MM.1S (cell line): ENCODE data around the gene ZKSCAN7.

ENCODE experiments used
- DNase-seq: peaks from one replicate; pipeline ENCODE4 v3.0.0-alpha.2; 2015
- H2AFZ ChIP-seq: fragments of 300-600 bp; sonication (generic); 2 replicates; pipeline ENCODE4 v1.6.0; 2016; ENCODE audit warnings: antibody characterized with exemption, low read length
- H3F3A ChIP-seq: fragments of 300-600 bp; sonication (generic); 2 replicates; pipeline ENCODE4 v1.6.1; 2016; ENCODE audit warnings: mild to moderate bottlenecking, antibody characterized with exemption, low read length, moderate library complexity, mixed read lengths; ENCODE audit not compliant: insufficient read depth
- H3K27ac ChIP-seq: fragments of 300-600 bp; sonication (generic); 2 replicates; pipeline ENCODE4 v1.5.1; 2016; ENCODE audit warnings: mild to moderate bottlenecking, low read length
- H3K27me3 ChIP-seq: fragments of 300-600 bp; sonication (generic); replicated peaks from 2 replicates; pipeline ENCODE4 v1.6.0; 2016; ENCODE audit warnings: low read length; ENCODE audit not compliant: insufficient read depth
- H3K36me3 ChIP-seq: fragments of 300-600 bp; sonication (generic); replicated peaks from 2 replicates; pipeline ENCODE4 v1.6.1; 2016; ENCODE audit warnings: mild to moderate bottlenecking, low read length, mixed read lengths; ENCODE audit not compliant: insufficient read depth
- H3K4me1 ChIP-seq: fragments of 300-600 bp; sonication (generic); 2 replicates; pipeline ENCODE4 v1.6.1; 2016; ENCODE audit warnings: low read length, mixed read lengths
- H3K4me2 ChIP-seq: fragments of 300-600 bp; sonication (generic); 2 replicates; pipeline ENCODE4 v1.6.0; 2016; ENCODE audit warnings: low read depth, low read length
- H3K4me3 ChIP-seq: fragments of 300-600 bp; sonication (generic); 2 replicates; pipeline ENCODE4 v1.5.1; 2016; ENCODE audit warnings: low read length, mixed read lengths
- H3K79me2 ChIP-seq: fragments of 300-600 bp; sonication (generic); 2 replicates; pipeline ENCODE4 v1.6.1; 2016; ENCODE audit warnings: mixed run types, low read length, mixed read lengths
- H3K9ac ChIP-seq: fragments of 300-600 bp; sonication (generic); 2 replicates; pipeline ENCODE4 v1.6.1; 2016; ENCODE audit warnings: low read length, mixed read lengths
- H3K9me2 ChIP-seq: fragments of 300-600 bp; sonication (generic); replicated peaks from 2 replicates; pipeline ENCODE4 v1.6.1; 2016; ENCODE audit warnings: mild to moderate bottlenecking, low read length, mixed read lengths; ENCODE audit not compliant: insufficient read depth
- H3K9me3 ChIP-seq: fragments of 300-600 bp; sonication (generic); replicated peaks from 2 replicates; pipeline ENCODE4 v1.6.1; 2016; ENCODE audit warnings: mild to moderate bottlenecking, low read length, mixed read lengths; ENCODE audit not compliant: insufficient read depth
- H4K20me1 ChIP-seq: fragments of 300-600 bp; sonication (generic); 2 replicates; pipeline ENCODE4 v1.6.1; 2016; ENCODE audit warnings: mild to moderate bottlenecking, low read length, moderate library complexity, mixed read lengths; ENCODE audit not compliant: insufficient read depth
- EZH2 ChIP-seq: fragments of 300-600 bp; sonication (generic); optimal IDR thresholded peaks from 2 replicates; pipeline ENCODE3; 2017; ENCODE audit warnings: low read depth, mild to moderate bottlenecking, antibody characterized with exemption, low read length, mixed read lengths
- EZH2phosphoT487 ChIP-seq: fragments of 300-600 bp; sonication (generic); IDR thresholded peaks from 2 replicates; pipeline ENCODE4 v1.6.1; 2018; ENCODE audit warnings: antibody characterized with exemption, low read length
- TF ChIP-seq, protein P1 (sequence below): fragments of 300-600 bp; sonication (generic); IDR thresholded peaks from 2 replicates; pipeline ENCODE4 v1.5.1; 2016; ENCODE audit warnings: antibody characterized with exemption, low read length, mixed read lengths

Gene ZKSCAN7

DNA sequence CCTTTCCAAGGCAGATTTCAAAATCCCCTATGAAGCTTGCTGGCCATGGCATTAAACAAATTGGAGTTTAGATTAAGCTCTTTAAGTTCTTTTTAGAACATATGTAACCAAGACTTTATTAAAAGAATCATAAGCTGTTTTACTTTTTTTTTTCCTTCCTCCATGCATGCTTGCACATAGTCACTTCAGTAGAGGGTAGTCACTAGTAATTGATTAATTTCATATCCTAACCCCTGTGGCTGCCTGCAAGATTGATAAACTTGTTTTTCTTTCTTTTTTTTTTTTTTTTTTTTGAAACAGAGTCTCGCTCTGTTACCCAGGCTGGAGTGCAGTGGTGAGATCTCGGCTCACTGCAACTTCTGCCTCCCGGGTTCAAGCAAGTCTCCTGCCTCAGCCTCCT lies 33.3 kb upstream of the ZKSCAN7 start:
- no peak for DNase-seq
- Histone ChIP-seq H3K27ac (no peak overlapping the region), H3K9me2 (no peaks in the 10 kb centered on the region), H2AFZ (no peak overlapping the region), H3K79me2 (no peaks in the 10 kb centered on the region), H3K4me3 (no peak overlapping the region), H3K4me2 (no peak overlapping the region), H3K9me3 (no peaks in the 10 kb centered on the region), H3F3A (no peaks in the 10 kb centered on the region), H4K20me1 (no peaks in the 10 kb centered on the region), H3K4me1 (no peaks in the 10 kb centered on the region), H3K27me3 (no peaks in the 10 kb centered on the region), H3K36me3 (no peaks in the 10 kb centered on the region), H3K9ac (no peak overlapping the region)
- TF ChIP-seq, protein P1, sequence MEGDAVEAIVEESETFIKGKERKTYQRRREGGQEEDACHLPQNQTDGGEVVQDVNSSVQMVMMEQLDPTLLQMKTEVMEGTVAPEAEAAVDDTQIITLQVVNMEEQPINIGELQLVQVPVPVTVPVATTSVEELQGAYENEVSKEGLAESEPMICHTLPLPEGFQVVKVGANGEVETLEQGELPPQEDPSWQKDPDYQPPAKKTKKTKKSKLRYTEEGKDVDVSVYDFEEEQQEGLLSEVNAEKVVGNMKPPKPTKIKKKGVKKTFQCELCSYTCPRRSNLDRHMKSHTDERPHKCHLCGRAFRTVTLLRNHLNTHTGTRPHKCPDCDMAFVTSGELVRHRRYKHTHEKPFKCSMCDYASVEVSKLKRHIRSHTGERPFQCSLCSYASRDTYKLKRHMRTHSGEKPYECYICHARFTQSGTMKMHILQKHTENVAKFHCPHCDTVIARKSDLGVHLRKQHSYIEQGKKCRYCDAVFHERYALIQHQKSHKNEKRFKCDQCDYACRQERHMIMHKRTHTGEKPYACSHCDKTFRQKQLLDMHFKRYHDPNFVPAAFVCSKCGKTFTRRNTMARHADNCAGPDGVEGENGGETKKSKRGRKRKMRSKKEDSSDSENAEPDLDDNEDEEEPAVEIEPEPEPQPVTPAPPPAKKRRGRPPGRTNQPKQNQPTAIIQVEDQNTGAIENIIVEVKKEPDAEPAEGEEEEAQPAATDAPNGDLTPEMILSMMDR, result no peak
- TF ChIP-seq EZH2phosphoT487, result no peak
- no peak for TF ChIP-seq EZH2

DNA sequence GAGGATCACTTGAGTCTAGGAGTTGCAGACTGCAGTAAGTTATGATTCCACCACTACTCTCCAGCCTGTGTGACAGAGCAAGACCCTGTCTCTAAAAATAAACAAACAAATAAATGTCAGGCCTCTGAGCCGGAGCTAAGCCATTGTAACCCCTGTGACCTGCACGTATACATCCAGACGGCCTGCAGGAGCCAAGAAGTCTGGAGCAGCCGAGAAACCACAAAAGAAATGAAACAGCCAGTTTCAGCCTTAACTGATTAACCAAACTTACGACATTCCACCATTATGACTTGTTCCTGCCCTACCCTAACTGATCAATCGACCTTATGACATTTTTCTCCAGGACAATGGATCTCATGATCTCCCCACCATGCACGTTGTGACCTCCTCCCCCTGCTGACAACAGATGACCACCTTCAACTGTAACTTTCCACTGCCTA lies 32.5 kb upstream of the ZKSCAN7 start:
- Histone ChIP-seq H3K4me1 (no peaks in the 10 kb centered on the region), H3K9me2 (no peaks in the 10 kb centered on the region), H4K20me1 (no peaks in the 10 kb centered on the region), H3F3A (no peaks in the 10 kb centered on the region), H3K36me3 (no peaks in the 10 kb centered on the region), H3K9ac (no peak overlapping the region), H3K27ac (no peak overlapping the region), H2AFZ (no peak overlapping the region), H3K4me3 (no peak overlapping the region), H3K9me3 (no peaks in the 10 kb centered on the region), H3K79me2 (no peaks in the 10 kb centered on the region), H3K4me2 (no peak overlapping the region), H3K27me3 (no peaks in the 10 kb centered on the region)
- no peak for TF ChIP-seq EZH2
- no peak for TF ChIP-seq EZH2phosphoT487
- TF ChIP-seq, protein P1, result no peak
- DNase-seq, result no peak

DNA sequence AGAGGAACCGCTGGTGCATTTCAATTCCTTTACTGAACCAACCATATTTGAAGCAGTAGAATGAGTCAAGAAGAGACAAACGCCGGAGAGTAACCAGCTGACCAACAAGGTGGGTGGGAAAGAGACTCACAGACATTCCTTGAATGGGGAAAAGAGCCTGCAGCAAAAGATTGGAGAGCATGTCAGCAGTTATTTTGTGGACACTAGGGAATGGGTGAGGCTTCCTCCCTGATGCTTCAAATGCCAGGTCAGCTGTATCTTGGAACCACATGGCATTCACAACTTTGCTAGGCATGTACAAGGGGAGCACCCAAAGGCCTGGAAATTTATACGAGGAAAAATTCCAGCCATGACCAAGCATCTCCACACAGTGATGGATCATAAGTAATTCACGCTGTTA lies 29.9 kb upstream of the ZKSCAN7 start:
- no peaks in the 10 kb centered on the region for H4K20me1 ChIP-seq
- H3K4me2 ChIP-seq, result no peak overlapping the region
- H3K9me2 ChIP-seq, result no peaks in the 10 kb centered on the region
- no peak for TF ChIP-seq EZH2phosphoT487
- TF ChIP-seq, protein P1, result no peak
- no peak for TF ChIP-seq EZH2
- no peak overlapping the region for H2AFZ ChIP-seq
- H3F3A ChIP-seq, result no peaks in the 10 kb centered on the region
- no peaks in the 10 kb centered on the region for H3K9me3 ChIP-seq
- DNase-seq, result no peak
- H3K4me1 ChIP-seq, result no peaks in the 10 kb centered on the region
- H3K4me3 ChIP-seq, result no peak overlapping the region
- 0 out of 2 replicates have a peak, but pooled peaks cover 5% of the 10 kb centered on the region for H3K27me3 ChIP-seq
- H3K9ac ChIP-seq, result no peak overlapping the region
- H3K27ac ChIP-seq, result no peak overlapping the region
- no peaks in the 10 kb centered on the region for H3K36me3 ChIP-seq
- H3K79me2 ChIP-seq, result no peaks in the 10 kb centered on the region
